VCaP (cell line): ENCODE data around the gene HMCN2.
A peak's percentile ranks its signal among the peaks of the same experiment; 100 is the strongest.

ENCODE experiments used
- H3K27ac ChIP-seq: fragments of 450-650 bp; 2 replicates; pipeline ENCODE4 v1.5.1; 2017
- TF ChIP-seq, protein P1 (sequence below): fragments of 450-650 bp; conservative IDR thresholded peaks from 2 replicates; pipeline ENCODE4 v1.5.1; 2017; ENCODE audit warnings: mild to moderate bottlenecking, moderate library complexity

The HMCN2 gene

DNA sequence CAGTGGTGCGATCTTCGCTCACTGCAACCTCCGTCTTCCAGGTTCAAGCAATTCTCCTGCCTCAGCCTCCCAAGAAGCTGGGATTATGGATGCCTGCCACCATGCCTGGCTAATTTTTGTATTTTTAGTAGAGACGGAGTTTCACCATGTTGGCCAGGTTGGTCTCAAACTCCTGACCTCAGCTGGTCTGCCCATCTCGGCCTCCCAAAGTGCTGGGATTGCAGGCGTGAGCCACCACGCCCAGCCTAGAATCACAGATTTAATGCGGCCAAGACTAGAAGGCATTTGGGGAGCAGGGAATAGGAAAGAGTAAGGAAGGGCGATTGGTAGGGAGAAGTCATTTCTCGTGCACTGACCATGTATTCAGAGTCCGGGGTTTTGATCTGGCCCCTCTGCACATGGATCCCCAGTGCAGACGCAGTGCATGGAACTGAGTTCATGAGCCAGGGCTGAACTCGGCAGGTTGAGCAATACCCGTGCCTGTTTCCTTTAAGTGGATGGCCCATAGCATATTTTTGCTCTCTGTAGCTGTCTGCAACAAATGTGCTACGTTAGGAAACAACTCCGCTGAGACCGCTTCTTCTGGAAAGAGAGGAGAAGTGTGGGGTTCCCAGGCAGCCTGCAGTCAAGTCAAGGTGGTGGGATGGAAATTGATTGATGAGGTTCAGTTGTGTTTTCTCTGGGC, 3.4 kb upstream of the HMCN2 start:
- TF ChIP-seq, protein P1, sequence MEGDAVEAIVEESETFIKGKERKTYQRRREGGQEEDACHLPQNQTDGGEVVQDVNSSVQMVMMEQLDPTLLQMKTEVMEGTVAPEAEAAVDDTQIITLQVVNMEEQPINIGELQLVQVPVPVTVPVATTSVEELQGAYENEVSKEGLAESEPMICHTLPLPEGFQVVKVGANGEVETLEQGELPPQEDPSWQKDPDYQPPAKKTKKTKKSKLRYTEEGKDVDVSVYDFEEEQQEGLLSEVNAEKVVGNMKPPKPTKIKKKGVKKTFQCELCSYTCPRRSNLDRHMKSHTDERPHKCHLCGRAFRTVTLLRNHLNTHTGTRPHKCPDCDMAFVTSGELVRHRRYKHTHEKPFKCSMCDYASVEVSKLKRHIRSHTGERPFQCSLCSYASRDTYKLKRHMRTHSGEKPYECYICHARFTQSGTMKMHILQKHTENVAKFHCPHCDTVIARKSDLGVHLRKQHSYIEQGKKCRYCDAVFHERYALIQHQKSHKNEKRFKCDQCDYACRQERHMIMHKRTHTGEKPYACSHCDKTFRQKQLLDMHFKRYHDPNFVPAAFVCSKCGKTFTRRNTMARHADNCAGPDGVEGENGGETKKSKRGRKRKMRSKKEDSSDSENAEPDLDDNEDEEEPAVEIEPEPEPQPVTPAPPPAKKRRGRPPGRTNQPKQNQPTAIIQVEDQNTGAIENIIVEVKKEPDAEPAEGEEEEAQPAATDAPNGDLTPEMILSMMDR = no peak
- H3K27ac ChIP-seq = no peak overlapping the region

DNA sequence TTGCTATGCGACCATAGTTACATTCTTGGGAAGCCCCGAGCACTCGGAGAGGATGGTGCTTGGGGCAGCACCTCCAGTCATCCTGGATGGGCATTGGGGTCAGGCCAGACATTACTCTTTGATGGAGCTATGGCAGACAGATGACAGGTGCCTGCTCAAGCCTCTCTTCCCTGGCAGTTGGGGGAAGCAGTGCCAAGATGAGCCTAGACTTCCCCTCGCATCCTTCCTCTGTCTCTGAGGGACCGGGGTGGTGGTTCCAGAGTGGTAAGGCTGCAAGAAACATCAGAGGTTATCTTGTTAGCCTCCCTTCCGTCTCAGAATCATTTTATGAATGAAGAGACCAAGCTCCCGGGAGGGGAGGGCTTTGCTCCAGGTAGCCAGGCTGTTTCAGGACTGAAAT, 2.8 kb upstream of the HMCN2 start:
- no peak overlapping the region for H3K27ac ChIP-seq
- TF ChIP-seq, protein P1 = no peak

DNA sequence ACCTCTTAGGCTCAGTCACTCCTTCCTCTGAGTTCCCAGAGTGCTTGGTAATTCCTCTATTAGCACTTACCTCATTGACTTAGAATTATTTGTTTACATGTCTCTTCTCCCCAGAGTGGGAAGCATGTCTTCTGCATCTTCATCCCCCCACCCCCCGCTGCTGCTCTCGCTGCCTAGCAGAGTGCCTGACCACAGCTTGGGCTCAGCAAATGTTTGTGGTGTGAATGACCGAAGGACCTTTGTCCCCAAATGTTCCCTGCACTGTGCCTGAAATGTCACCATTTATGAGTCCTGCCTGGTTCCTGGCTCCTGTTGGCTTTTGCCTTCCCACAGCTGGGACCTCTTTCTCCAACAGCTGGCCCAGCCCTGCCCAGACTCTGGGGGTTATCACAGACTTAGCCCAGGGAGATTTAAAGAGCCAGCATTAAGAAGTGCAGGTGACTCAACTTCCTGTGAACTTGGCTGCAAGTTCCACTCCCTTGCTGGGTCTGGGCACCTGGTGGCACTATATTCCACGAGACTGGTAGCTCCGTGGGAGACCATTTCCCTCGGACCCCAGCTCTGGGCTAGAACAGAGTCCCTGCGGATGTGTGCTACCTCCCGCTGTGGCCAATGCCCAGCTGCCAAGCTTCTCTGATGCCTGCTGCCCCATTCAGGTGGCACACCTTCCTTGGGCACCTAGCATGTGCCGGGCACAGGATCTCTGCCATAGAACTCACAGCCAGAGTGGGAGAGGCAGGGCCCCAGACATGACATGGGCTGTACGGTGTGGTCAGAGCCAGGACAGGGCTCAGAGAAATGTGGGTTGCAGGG, 1.8 kb upstream of the HMCN2 start:
- no peak overlapping the region for H3K27ac ChIP-seq
- TF ChIP-seq, protein P1 = peak; percentile 53

DNA sequence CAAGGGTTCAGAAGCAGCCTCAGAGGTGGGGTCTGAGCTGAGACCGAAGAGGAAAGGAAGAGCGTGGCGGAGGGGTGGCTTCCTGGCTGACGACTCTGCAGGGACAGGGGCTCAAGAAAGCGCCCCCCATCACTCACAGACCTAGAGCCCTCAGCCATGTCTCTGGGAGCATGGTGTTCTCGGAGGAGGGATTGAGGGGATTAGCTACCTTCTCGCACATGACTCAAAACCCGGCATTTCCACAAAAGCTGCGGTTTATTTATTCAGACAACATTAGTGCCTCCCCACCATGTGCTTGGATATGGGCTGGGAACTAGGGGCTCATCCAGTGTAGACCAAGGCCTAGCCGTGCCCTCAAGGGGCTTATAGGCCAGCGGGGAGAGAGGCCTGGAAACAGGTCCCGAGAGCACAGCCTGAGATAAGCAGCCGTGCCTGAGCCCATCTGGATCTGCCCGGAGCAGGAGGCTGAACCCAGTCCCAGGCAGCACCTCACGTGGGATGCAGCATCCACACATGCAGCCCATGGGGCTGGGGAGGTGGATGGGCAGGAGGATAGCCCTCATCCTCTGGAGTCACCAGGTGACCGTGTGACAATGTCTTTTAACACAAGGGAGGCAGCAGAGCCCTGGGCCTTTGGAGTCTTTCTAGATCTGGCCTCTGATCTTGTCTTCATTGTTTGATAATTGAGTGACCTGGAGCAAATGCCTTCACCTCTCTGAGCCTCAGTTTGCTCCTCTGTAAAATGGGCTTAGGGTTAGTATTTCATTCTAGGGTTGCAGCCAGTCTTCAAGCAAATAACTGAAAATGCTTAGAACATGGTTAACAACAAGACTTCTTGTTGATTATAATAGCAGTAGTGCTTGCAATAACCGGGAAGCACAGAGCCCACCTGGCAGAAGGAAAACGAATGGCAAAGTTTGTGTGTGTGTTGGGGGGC, 878 bp upstream of the HMCN2 start:
- no peak overlapping the region for H3K27ac ChIP-seq
- TF ChIP-seq, protein P1 = no peak

DNA sequence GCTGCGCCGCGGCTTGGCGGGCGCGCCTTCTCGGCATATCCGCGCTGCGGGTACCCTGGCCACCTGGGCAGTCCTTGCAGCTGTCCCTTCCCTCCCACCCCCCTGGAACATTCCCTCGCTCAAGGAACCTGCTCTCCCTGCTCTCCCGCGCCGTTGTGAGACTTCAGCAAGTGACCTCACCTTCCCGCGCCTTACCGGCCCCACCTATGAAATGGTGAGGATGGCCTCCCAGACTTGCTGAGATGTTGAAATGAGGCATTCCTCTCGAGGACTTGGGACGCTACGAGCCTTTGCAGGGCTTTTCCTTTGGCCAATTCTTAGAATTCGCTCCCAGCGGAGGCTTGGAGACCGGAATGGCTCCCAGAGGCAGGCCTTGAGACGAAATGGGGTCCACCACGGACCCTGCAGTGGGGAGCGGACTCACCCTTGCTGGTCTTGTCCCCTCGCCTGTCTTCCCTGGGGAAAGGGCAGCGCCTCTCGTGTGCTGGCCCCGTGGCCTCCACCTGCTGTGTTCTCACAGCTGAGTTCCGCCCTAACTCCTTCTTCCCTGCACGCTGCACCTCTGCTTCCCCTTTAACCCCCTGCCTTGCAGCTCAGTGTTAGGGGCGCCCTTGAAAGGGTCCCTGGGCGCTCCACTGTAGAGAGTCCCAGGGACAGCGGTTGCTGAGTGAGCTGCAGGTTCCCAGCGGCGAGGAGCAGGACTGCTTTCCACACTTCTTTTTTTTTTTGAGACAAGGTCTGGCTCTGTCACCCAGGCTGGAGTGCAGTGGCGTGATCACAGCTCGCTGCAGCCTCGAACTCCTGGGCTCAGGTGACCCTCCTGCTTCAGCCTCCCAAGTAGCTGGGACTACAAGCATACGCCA, 907 bp downstream of the HMCN2 start:
- no peak overlapping the region for H3K27ac ChIP-seq
- TF ChIP-seq, protein P1 = no peak

DNA sequence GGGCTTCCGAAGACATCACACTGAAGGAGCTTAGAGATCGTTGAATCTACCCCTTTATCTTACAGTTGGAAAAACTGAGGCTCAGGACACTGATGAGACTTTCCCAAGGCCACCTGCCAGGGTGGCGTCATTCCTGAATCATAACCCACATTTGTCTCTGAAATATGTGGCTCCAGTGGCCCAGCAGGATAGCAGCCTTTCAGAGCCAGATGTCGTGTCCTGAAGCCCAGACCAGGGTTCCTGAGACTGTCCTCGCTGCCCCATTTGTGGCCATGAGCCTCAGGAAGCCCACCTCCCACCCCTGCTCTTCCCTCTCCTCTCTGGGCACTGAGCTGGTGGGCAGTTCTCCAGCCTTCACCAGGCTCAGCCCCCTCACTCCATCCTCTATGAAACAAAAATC, 2.4 kb downstream of the HMCN2 start:
- TF ChIP-seq, protein P1 = no peak
- H3K27ac ChIP-seq = peak overlapping the region; percentile 84
